ENCODE results near the gene PURB. TPM values are rescaled to one million over a fixed set of nuclear protein-coding genes. Genes with fewer than 3 reads are reported as not detected.
"Not testable (repeated sequence)": the region's sequence is repeated elsewhere in the genome, so short reads cannot be mapped to it uniquely, and the experiment has no call there.

Gene PURB
- total RNA-seq, 4 donors from 2014 or later, result 35.0 to 54.3 (median 45.7) TPM

DNA sequence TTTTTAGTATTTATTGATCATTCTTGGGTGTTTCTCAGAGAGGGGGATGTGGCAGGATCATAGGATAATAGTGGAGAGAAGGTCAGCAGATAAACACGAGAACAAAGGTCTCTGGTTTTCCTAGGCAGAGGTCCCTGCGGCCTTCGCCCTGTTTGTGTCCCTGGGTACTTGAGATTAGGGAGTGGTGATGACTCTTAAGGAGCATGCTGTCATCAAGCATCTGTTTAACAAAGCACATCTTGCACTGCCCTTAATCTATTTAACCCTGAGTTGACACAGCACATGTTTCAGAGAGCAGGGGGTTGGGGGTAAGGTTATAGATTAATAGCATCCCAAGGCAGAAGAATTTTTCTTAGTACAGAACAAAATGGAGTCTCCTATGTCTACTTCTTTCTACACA lies 15.0 kb downstream of the PURB start:
- H3K4me3 ChIP-seq, ATAC-seq: not testable (repeated sequence)
- 46 to 88% methylated on average over 3 of the region's 3 CpGs for WGBS, 2 donors (ENCODE audit: low coverage in 1 of 2)

GRCh38 chr7:44867073-44867995 lies 18.0 kb downstream of the PURB start:
- H3K27me3 ChIP-seq, result no peaks in the 10 kb centered on the region
- H3K4me1 ChIP-seq, result peaks cover 0 to 11% (median 0%) of the 10 kb centered on the region in 3 donors
- TF ChIP-seq, protein P1, sequence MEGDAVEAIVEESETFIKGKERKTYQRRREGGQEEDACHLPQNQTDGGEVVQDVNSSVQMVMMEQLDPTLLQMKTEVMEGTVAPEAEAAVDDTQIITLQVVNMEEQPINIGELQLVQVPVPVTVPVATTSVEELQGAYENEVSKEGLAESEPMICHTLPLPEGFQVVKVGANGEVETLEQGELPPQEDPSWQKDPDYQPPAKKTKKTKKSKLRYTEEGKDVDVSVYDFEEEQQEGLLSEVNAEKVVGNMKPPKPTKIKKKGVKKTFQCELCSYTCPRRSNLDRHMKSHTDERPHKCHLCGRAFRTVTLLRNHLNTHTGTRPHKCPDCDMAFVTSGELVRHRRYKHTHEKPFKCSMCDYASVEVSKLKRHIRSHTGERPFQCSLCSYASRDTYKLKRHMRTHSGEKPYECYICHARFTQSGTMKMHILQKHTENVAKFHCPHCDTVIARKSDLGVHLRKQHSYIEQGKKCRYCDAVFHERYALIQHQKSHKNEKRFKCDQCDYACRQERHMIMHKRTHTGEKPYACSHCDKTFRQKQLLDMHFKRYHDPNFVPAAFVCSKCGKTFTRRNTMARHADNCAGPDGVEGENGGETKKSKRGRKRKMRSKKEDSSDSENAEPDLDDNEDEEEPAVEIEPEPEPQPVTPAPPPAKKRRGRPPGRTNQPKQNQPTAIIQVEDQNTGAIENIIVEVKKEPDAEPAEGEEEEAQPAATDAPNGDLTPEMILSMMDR (IDR thresholded peaks at IDR 0.05), result no peak
- TF ChIP-seq POLR2AphosphoS5 (IDR thresholded peaks at IDR 0.05), result peak; percentile 39
- H3K4me3 ChIP-seq, result no peak overlapping the region
- peak; percentile 87 for ATAC-seq
- WGBS, 2 donors (ENCODE audit: low coverage in 1 of 2), result 39 to 52% methylated on average over 2 to 4 of the region's 4 CpGs
- H3K27ac ChIP-seq, result peak overlapping the region in 3 of 4 donors; percentile 25 to 73 (median 35)
- H3K36me3 ChIP-seq, result no peaks in the 10 kb centered on the region
- H3K9me3 ChIP-seq, result no peaks in the 10 kb centered on the region

More for the DNA sequence above, 15.0 kb downstream of the PURB start:
- not testable (repeated sequence) for H3K27me3 ChIP-seq, H3K36me3 ChIP-seq, H3K9me3 ChIP-seq, H3K27ac ChIP-seq
- H3K4me1 ChIP-seq, result peaks cover 0 to 11% (median 0%) of the 10 kb centered on the region in 3 donors

DNA sequence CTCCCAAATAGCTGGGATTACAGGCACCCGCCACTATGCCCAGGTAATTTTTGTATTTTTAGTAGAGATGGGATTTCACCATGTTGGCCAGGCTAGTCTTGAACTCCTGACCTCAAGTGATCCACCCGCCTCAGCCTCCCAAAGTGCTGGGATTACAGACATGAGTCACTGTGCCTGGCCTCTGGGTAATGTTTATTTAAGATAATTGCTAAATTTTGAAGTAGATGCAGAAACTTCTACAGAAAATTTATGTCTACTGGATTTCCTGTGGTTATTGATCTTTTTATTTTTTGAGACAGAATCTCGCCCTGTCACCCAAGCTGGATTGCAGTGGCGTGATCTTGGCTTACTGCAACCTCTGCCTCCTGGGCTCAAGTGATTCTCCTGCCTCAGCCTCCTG lies 23.4 kb downstream of the PURB start:
- 73 to 80% methylated on average over 1 to 4 of the region's 4 CpGs for WGBS, 2 donors (ENCODE audit: low coverage in 1 of 2)
- H3K9me3 ChIP-seq, H3K4me3 ChIP-seq, H3K27ac ChIP-seq, ATAC-seq, H3K4me1 ChIP-seq, H3K36me3 ChIP-seq, H3K27me3 ChIP-seq: not testable (repeated sequence)

GRCh38 chr7:44858161-44858560 lies 27.2 kb downstream of the PURB start:
- TF ChIP-seq, protein P1 (IDR thresholded peaks at IDR 0.05), result peak in 3 of 4 experiments; percentile 13 to 22 (median 18)
- no peak for TF ChIP-seq EP300 (IDR thresholded peaks at IDR 0.05)
- Histone ChIP-seq H3K27me3 (no peaks in the 10 kb centered on the region), H3K4me3 (no peak overlapping the region), H3K4me1 (peaks cover 0 to 8% (median 0%) of the 10 kb centered on the region in 3 donors), H3K27ac (no peak overlapping the region), H3K36me3 (no peaks in the 10 kb centered on the region), H3K9me3 (no peaks in the 10 kb centered on the region)
- no peak for ATAC-seq
- 67 to 75% methylated on average over 1 of the region's 2 CpGs for WGBS, 2 donors (ENCODE audit: low coverage in 1 of 2)

GRCh38 chr7:44854644-44855364 lies 30.5 kb downstream of the PURB start:
- H3K4me1 ChIP-seq, result peaks cover 0 to 8% (median 0%) of the 10 kb centered on the region in 3 donors
- WGBS, 2 donors (ENCODE audit: low coverage in 1 of 2), result 82 to 91% methylated on average over 6 to 8 of the region's 8 CpGs
- no peaks in the 10 kb centered on the region for H3K9me3 ChIP-seq
- H3K27ac ChIP-seq, result no peak overlapping the region
- H3K36me3 ChIP-seq, result no peaks in the 10 kb centered on the region
- no peak for TF ChIP-seq POLR2A (IDR thresholded peaks at IDR 0.05)
- TF ChIP-seq EP300 (IDR thresholded peaks at IDR 0.05), result no peak
- TF ChIP-seq, protein P1 (IDR thresholded peaks at IDR 0.05), result no peak
- TF ChIP-seq POLR2AphosphoS5 (IDR thresholded peaks at IDR 0.05), result no peak
- no peaks in the 10 kb centered on the region for H3K27me3 ChIP-seq
- no peak overlapping the region for H3K4me3 ChIP-seq
- no peak for ATAC-seq
